GM18868 (cell line): ENCODE results near the gene MGRN1.

Experiments used
- ATAC-seq: cut with Tn5 transposase; IDR thresholded peaks from one replicate; pipeline ENCODE4 v1.9.1; 2021; ENCODE audit warnings: mild to moderate bottlenecking, moderate library complexity; ENCODE audit not compliant: unreplicated experiment

Gene MGRN1

DNA sequence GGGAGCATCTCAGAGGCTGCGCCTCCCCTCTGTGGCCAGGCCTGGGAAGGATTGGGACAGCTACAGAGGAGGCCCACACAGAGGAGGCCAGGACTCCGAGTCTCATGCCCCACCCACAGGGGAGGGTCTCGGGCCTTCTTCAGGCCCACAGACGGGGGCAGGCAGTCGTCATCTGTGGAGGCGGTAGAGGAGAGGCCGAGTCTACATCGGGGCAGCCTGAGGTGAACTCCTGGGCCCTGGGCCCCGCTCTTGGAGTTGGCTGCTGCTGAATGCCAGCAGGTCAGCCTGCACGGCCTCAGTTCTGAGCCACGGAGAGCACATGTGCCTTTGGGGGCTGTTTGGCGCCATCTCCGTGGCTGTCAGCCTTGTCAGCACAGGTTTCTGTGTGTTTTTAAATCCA lies 60.7 kb downstream of the MGRN1 start:
- ATAC-seq = no peak

DNA sequence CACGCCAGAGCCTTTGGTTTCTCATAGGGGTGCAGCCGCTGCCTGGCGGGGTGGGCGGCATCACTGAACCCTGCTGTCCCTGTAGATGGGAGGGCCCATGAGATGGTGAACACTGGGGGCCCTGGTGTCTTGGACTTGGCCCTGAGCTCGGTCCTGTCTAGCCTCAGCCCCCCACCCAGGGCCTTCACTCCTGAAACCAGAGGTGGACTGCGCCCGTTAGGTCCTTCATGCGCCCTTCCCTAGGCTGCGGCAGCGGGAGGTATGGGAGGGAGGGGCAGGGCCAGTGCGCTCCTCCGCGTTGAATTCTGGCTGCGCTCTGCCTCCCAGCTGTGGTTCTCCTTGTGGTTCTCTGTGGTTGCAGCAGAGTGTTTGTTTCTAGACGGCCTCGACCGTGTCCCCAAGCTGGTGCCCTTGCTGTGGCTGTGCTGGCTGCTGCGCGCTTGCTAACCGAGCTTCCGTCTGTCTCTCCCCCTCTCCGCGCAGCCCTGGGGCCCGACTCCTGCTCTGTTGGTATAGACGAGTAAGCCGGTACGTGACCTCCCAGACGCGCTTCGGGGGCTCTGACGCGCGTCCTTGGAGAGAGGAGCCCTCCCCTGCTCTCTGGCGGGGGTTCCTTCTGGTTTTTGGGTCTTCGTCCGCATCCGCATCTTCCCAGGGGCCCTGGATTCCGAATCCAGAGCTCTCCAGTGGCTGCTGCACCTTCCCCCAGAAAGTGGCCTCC lies 61.3 kb downstream of the MGRN1 start:
- ATAC-seq = no peak

- no peak for ATAC-seq
Observed at GRCh38 chr16:4686497-4687210, 62.0 kb downstream of the MGRN1 start.

GRCh38 chr16:4687416-4687815 lies 62.8 kb downstream of the MGRN1 start:
- ATAC-seq = no peak

GRCh38 chr16:4687946-4688673 lies 63.5 kb downstream of the MGRN1 start:
- no peak for ATAC-seq

DNA sequence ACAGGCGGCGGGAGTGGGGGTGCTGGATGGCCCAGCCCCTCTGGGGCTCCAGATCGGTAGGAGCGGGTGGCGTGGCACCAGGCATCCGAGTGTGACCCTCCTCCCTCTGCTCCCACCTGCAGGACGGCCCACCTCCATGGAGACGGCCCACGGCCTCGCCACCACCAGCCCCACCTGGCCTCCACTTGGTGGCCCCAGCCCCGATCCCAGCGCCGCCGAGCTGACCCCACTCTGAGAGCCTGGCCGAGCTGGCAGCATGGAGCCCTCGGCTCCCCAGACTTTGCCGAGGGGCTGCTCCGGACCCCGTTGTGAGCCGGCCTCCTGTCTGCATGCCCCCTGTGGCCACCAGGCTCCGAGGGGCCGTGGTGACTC lies 64.0 kb downstream of the MGRN1 start:
- no peak for ATAC-seq

GRCh38 chr16:4689091-4689671 lies 64.6 kb downstream of the MGRN1 start:
- no peak for ATAC-seq

DNA sequence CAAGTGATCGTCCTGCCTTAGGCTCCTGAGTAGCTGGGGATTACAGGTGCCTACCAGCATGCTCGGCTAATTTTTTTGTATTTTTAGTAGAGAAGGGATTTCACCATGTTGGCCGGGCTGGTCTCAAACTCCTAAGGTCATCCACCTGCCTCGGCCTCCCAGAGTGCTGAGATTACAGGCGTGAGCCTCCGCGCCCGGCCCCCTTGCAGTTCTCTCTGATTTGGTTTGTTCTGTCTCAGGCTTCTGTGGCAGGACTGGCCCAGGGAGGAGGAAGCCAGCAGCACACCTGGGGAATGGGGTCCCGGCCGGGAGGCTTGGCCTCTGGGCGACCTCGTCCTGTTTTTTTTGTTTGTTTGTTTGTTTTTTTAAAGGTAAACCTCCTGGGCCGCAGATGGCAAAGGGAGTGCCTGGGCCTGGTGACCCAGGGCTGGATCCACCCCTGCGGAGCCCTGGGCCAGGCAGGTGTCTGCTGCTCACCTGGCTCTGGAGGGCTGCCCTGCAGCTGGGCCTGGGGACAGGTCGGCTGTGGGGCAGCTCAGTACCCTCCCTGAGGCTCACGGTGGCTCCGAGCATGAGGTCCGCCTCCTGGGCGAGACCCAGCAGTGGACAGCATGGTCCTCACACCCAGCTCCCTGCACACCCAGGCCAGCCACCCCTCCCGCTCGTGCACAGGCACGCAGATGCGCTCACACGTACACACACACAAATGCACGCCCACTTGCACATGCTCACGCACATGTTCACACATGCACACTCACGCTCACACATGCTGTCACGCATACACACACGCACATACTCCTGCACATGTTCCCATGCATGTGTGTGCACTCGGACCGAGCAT lies 65.5 kb downstream of the MGRN1 start:
- ATAC-seq = no peak

DNA sequence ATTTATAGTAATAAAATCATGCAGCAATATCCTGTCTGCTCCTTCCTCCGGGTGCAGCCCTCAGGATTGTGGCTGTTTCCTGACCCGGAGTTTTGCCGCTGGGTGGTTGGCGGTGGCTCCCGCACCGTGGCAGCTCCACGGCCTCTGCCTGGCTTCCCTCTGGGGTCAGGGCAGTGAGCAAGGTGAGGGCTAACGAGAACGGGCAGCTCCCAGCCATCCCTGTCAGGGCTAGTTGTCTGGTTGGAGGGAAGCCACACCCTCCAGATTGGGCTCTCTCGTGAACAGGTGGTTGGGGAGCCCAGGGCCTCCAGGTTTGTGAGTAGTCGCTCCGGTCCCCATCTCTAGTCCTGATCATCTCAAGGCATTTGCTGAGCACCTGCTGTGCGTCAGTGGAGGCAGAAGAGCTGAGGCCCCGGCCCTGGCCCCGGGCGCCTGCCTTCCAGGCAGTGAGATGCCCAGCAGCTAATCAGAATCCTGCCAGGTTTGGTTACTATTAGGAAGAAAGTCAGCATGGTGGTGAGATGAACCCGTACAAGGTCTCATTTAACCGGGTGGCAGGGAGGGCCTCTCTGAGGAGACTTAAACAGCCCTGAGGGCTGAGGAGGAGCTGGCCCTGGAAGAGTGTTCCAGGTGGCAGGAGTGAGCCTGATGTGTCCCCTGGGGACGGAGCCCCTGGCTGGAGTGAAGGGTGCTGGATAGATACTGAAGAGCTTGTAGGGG lies 66.5 kb downstream of the MGRN1 start:
- no peak for ATAC-seq

GRCh38 chr16:4691666-4692412 lies 67.2 kb downstream of the MGRN1 start:
- ATAC-seq = no peak

- peak; percentile 9 for ATAC-seq
Observed at GRCh38 chr16:4692460-4693295, 68.1 kb downstream of the MGRN1 start.

GRCh38 chr16:4693296-4693955 lies 68.8 kb downstream of the MGRN1 start, which contains the start of gene NUDT16L1:
NUDT16L1 (plus strand) TSS chr16:4693562; CDS start chr16:4693727, 165 bp downstream.
- ATAC-seq = peak; percentile 96

GRCh38 chr16:4693956-4694641 lies 69.5 kb downstream of the MGRN1 start:
- peak; percentile 9 for ATAC-seq

- ATAC-seq = no peak
Observed at GRCh38 chr16:4694642-4695451, 70.2 kb downstream of the MGRN1 start.

- ATAC-seq = no peak
Observed at GRCh38 chr16:4695473-4696171, 71.0 kb downstream of the MGRN1 start.
